H9 (cell line): ENCODE results near the gene GRM3. TPM values are rescaled to one million over a fixed set of nuclear protein-coding genes. Genes with fewer than 3 reads are reported as not detected.

ENCODE experiments used
- DNase-seq: peaks from one replicate; pipeline ENCODE4 v3.0.0-alpha.2; 2017
- H2AFZ ChIP-seq: one replicate; pipeline ENCODE4 v1.6.1; 2013; ENCODE audit warnings: mild to moderate bottlenecking, low read length, control low read depth, moderate library complexity
- H2AK5ac ChIP-seq: 2 replicates; pipeline ENCODE4 v1.6.1; 2013; ENCODE audit warnings: low read length, control low read depth, mixed read lengths; ENCODE audit not compliant: insufficient read length
- H2BK120ac ChIP-seq: one replicate; pipeline ENCODE4 v1.6.1; 2013; ENCODE audit warnings: low read depth, mild to moderate bottlenecking, low read length, control low read depth, inconsistent platforms; ENCODE audit not compliant: poor library complexity, severe bottlenecking
- H2BK12ac ChIP-seq: 2 replicates; pipeline ENCODE4 v1.6.1; 2013; ENCODE audit warnings: low read length, control low read depth, mixed read lengths, low read depth; ENCODE audit not compliant: insufficient read length
- H2BK15ac ChIP-seq: 2 replicates; pipeline ENCODE4 v1.6.1; 2013; ENCODE audit warnings: low read depth, low read length, control low read depth
- H2BK20ac ChIP-seq: one replicate; pipeline ENCODE4 v1.6.1; 2013; ENCODE audit warnings: low read depth, mild to moderate bottlenecking, low read length, control low read depth, inconsistent platforms; ENCODE audit not compliant: poor library complexity, severe bottlenecking
- H2BK5ac ChIP-seq: 2 replicates; pipeline ENCODE4 v1.6.1; 2013; ENCODE audit warnings: low read length, control low read depth, mixed read lengths; ENCODE audit not compliant: insufficient read length
- H3K14ac ChIP-seq: 2 replicates; pipeline ENCODE4 v1.6.1; 2013; ENCODE audit warnings: low read length, control low read depth; ENCODE audit not compliant: insufficient read depth
- H3K18ac ChIP-seq: 2 replicates; pipeline ENCODE4 v1.6.1; 2013; ENCODE audit warnings: low read depth, mild to moderate bottlenecking, mixed read lengths, low read length, control low read depth; ENCODE audit not compliant: insufficient read length
- H3K23ac ChIP-seq: 2 replicates; pipeline ENCODE4 v1.6.1; 2013; ENCODE audit warnings: low read length, control low read depth, mixed read lengths, low read depth; ENCODE audit not compliant: insufficient read length
- H3K23me2 ChIP-seq: 2 replicates; pipeline ENCODE4 v1.6.1; 2013; ENCODE audit warnings: low read depth, mild to moderate bottlenecking, mixed read lengths, low read length, control low read depth; ENCODE audit not compliant: insufficient read length, poor library complexity, severe bottlenecking
- H3K27ac ChIP-seq: 2 replicates; pipeline ENCODE4 v1.5.1; 2013; ENCODE audit warnings: low read length, control low read depth, mixed read lengths, low read depth; ENCODE audit not compliant: insufficient read length
- H3K27me3 ChIP-seq: 2 replicates; pipeline ENCODE4 v1.6.1; 2013; ENCODE audit warnings: low read length, control low read depth, inconsistent platforms; ENCODE audit not compliant: insufficient read depth
- H3K4ac ChIP-seq: 2 replicates; pipeline ENCODE4 v1.6.1; 2013; ENCODE audit warnings: low read depth, mild to moderate bottlenecking, control low read depth, inconsistent platforms, low read length, moderate library complexity
- H3K4me1 ChIP-seq: 2 replicates; pipeline ENCODE4 v1.6.1; 2013; ENCODE audit warnings: low read length, control low read depth, inconsistent platforms; ENCODE audit not compliant: insufficient read depth
- H3K4me2 ChIP-seq: 2 replicates; pipeline ENCODE4 v1.6.1; 2013; ENCODE audit warnings: low read length, control low read depth, mixed read lengths; ENCODE audit not compliant: insufficient read length, insufficient read depth
- H3K56ac ChIP-seq: 2 replicates; pipeline ENCODE4 v1.6.1; 2013; ENCODE audit warnings: low read depth, mild to moderate bottlenecking, mixed read lengths, low read length, control low read depth; ENCODE audit not compliant: insufficient read length
- H3K79me1 ChIP-seq: 2 replicates; pipeline ENCODE4 v1.6.1; 2013; ENCODE audit warnings: low read depth, mild to moderate bottlenecking, moderate library complexity, low read length, control low read depth, inconsistent platforms; ENCODE audit not compliant: insufficient read depth, poor library complexity, severe bottlenecking
- H3K79me2 ChIP-seq: 2 replicates; pipeline ENCODE4 v1.6.1; 2013; ENCODE audit warnings: low read length, control low read depth, inconsistent platforms; ENCODE audit not compliant: insufficient read depth
- H3K9ac ChIP-seq: 2 replicates; pipeline ENCODE4 v1.6.1; 2013; ENCODE audit warnings: low read length, control low read depth, mixed read lengths; ENCODE audit not compliant: insufficient read length; ENCODE audit errors: extremely low read depth
- H3K9me3 ChIP-seq: one replicate; pipeline ENCODE4 v1.6.1; 2013; ENCODE audit warnings: low read depth, low read length, inconsistent platforms; ENCODE audit not compliant: control insufficient read depth
- H3T11ph ChIP-seq: one replicate; pipeline ENCODE4 v1.6.1; 2013; ENCODE audit warnings: mild to moderate bottlenecking, low read length, control low read depth, inconsistent platforms
- H4K20me1 ChIP-seq: one replicate; pipeline ENCODE4 v1.6.1; 2013; ENCODE audit not compliant: control insufficient read depth, insufficient read length, insufficient read depth
- H4K5ac ChIP-seq: 2 replicates; pipeline ENCODE4 v1.6.1; 2013; ENCODE audit warnings: low read depth, mild to moderate bottlenecking, mixed read lengths, low read length, control low read depth; ENCODE audit not compliant: insufficient read length
- H4K8ac ChIP-seq: replicated peaks from 2 replicates; pipeline ENCODE4 v1.6.1; 2013; ENCODE audit warnings: low read length, control low read depth, mixed read lengths, low read depth; ENCODE audit not compliant: insufficient read length
- H4K91ac ChIP-seq: 2 replicates; pipeline ENCODE4 v1.6.1; 2013; ENCODE audit warnings: low read depth, mild to moderate bottlenecking, moderate library complexity, mixed read lengths, low read length, control low read depth; ENCODE audit not compliant: insufficient read length
- H3K27ac Mint-ChIP-seq, 3 experiments: 2 replicates in 2 of 3; 3 replicates in 1 of 3; pipeline ENCODE4 v1.8.0; 2020 to 2021; ENCODE audit warnings: mixed read lengths in 3 of 3, mild to moderate bottlenecking in 1 of 3, moderate library complexity in 1 of 3
- H3K27me3 Mint-ChIP-seq: 2 replicates; pipeline ENCODE4 v1.8.0; 2021; ENCODE audit warnings: low read depth, mild to moderate bottlenecking, moderate library complexity, mixed read lengths
- H3K36me3 Mint-ChIP-seq, 3 experiments: 2 replicates in 2 of 3; 3 replicates in 1 of 3; pipeline ENCODE4 v1.8.0; 2020 to 2021; ENCODE audit warnings: low read depth in 3 of 3, mixed read lengths in 3 of 3; ENCODE audit not compliant: insufficient read depth in 1 of 3
- H3K4me1 Mint-ChIP-seq, 2 experiments: 2 replicates each; pipeline ENCODE4 v1.8.0; 2020; ENCODE audit warnings: mixed read lengths in 2 of 2
- H3K4me3 Mint-ChIP-seq, 2 experiments: 2 replicates in 1 of 2; 3 replicates in 1 of 2; pipeline ENCODE4 v1.8.0; 2020 to 2021; ENCODE audit warnings: mild to moderate bottlenecking in 2 of 2, mixed read lengths in 2 of 2, moderate library complexity in 1 of 2
- H3K9me3 Mint-ChIP-seq, 2 experiments: 2 replicates in 1 of 2; 3 replicates in 1 of 2; pipeline ENCODE4 v1.8.0; 2020; ENCODE audit warnings: mild to moderate bottlenecking in 2 of 2, mixed read lengths in 2 of 2, moderate library complexity in 1 of 2
- CTCF ChIP-seq: fragments of 200-600 bp; sonication (generic); conservative IDR thresholded peaks from 3 replicates; pipeline ENCODE4 v1.8.0; 2021; ENCODE audit warnings: antibody characterized with exemption, mild to moderate bottlenecking
- WGBS: extraction: QIAGEN DNeasy Blood & Tissue Kit; methylation state at CpG from one replicate; pipeline ENCODE4 v1.1.7; 2013; ENCODE audit warnings: missing lambda C conversion rate, low lambda C conversion rate, mixed read lengths; ENCODE audit not compliant: insufficient read length; ENCODE audit errors: extremely low coverage; 5-methylcytosine and 5-hydroxymethylcytosine counted together
- total RNA-seq: library from RNA; stranded (reverse); gene quantifications from 2 replicates; pipeline ENCODE4 v1.2.1, GENCODE V29; 2021

Gene GRM3
- total RNA-seq, 1 experiment from 2014 or later: 0.15 TPM

GRCh38 chr7:86851566-86851965 lies 207.9 kb downstream of the GRM3 start:
- Histone ChIP-seq H2BK15ac (no peak overlapping the region), H3K56ac (no peak overlapping the region), H2BK20ac (no peak overlapping the region), H2AFZ (no peak overlapping the region), H3K4me1 (0 out of 2 replicates have a peak, but pooled peaks cover 4% of the 10 kb centered on the region), H3T11ph (no peak overlapping the region), H3K27me3 (no peaks in the 10 kb centered on the region), H4K8ac (no peak overlapping the region), H2AK5ac (no peak overlapping the region), H3K9me3 (no peaks in the 10 kb centered on the region), H3K23me2 (no peaks in the 10 kb centered on the region), H3K18ac (no peak overlapping the region), H3K4ac (no peak overlapping the region), H3K27ac (no peak overlapping the region), H3K79me2 (no peaks in the 10 kb centered on the region), H3K23ac (no peak overlapping the region), H4K91ac (no peak overlapping the region), H3K4me2 (no peak overlapping the region), H4K20me1 (no peaks in the 10 kb centered on the region), H2BK12ac (no peak overlapping the region), H2BK5ac (no peak overlapping the region), H2BK120ac (no peak overlapping the region), H3K79me1 (no peaks in the 10 kb centered on the region), H3K14ac (no peak overlapping the region), H4K5ac (no peak overlapping the region), H3K9ac (no peak overlapping the region)
- H3K27me3 Mint-ChIP-seq: no peaks in the 10 kb centered on the region
- no peak overlapping the region for H3K4me3 Mint-ChIP-seq
- no CpG with 5 or more reads among the region's 3 CpGs for WGBS
- peak overlapping the region in 2 of 3 experiments; percentile 3 to 34; a peak in 2 of 7 replicates for H3K27ac Mint-ChIP-seq
- no peak for DNase-seq
- no peak for TF ChIP-seq CTCF
- H3K4me1 Mint-ChIP-seq: peaks cover 14 to 17% of the 10 kb centered on the region in 2 experiments
- no peaks in the 10 kb centered on the region for H3K9me3 Mint-ChIP-seq
- no peaks in the 10 kb centered on the region for H3K36me3 Mint-ChIP-seq
